ENCODE measurements around the gene CTAG1B. TPM values are rescaled to one million over a fixed set of nuclear protein-coding genes. Genes with fewer than 3 reads are reported as not detected.

Gene CTAG1B
- total RNA-seq, 1 experiment from 2014 or later = not detected

Other genes with a start within 250 kb of the CTAG1B start
- 546 TPM for gene FLNA, start 244.6 kb downstream of the CTAG1B start, total RNA-seq (2021; ENCODE audit: unreplicated experiment)
- gene EMD, start 240.0 kb downstream of the CTAG1B start, total RNA-seq (2021; ENCODE audit: unreplicated experiment) = 102 TPM
- 3,069 TPM for gene RPL10, start 220.9 kb downstream of the CTAG1B start, total RNA-seq (2021; ENCODE audit: unreplicated experiment)
- gene DNASE1L1, start 210.0 kb downstream of the CTAG1B start, total RNA-seq (2021; ENCODE audit: unreplicated experiment) = 16.5 TPM
- gene TAFAZZIN, start 207.7 kb downstream of the CTAG1B start, total RNA-seq (2021; ENCODE audit: unreplicated experiment) = 28.0 TPM
- 53.4 TPM for gene ATP6AP1, start 190.6 kb downstream of the CTAG1B start, total RNA-seq (2021; ENCODE audit: unreplicated experiment)
- gene GDI1, start 182.1 kb downstream of the CTAG1B start, total RNA-seq (2021; ENCODE audit: unreplicated experiment) = 122 TPM
- 46.5 TPM for gene FAM50A, start 175.1 kb downstream of the CTAG1B start, total RNA-seq (2021; ENCODE audit: unreplicated experiment)
- 89.3 TPM for gene PLXNA3, start 161.0 kb downstream of the CTAG1B start, total RNA-seq (2021; ENCODE audit: unreplicated experiment)
- gene LAGE3, start 140.0 kb downstream of the CTAG1B start, total RNA-seq (2021; ENCODE audit: unreplicated experiment) = 42.8 TPM
- gene UBL4A, start 132.7 kb downstream of the CTAG1B start, total RNA-seq (2021; ENCODE audit: unreplicated experiment) = 37.4 TPM
- gene SLC10A3, start 128.7 kb downstream of the CTAG1B start, total RNA-seq (2021; ENCODE audit: unreplicated experiment) = 16.2 TPM
- gene FAM3A, start 103.0 kb downstream of the CTAG1B start, total RNA-seq (2021; ENCODE audit: unreplicated experiment) = 15.6 TPM
- gene G6PD, start 72.4 kb downstream of the CTAG1B start, total RNA-seq (2021; ENCODE audit: unreplicated experiment) = 109 TPM
- gene IKBKG, start 71.7 kb downstream of the CTAG1B start, total RNA-seq (2021; ENCODE audit: unreplicated experiment) = 24.0 TPM
- not detected for gene CTAG1A, start 34.1 kb downstream of the CTAG1B start, total RNA-seq (2021; ENCODE audit: unreplicated experiment)
- not detected for gene CTAG2, start 34.3 kb upstream of the CTAG1B start, total RNA-seq (2021; ENCODE audit: unreplicated experiment)
- 0.69 TPM for gene GAB3, start 131.8 kb upstream of the CTAG1B start, total RNA-seq (2021; ENCODE audit: unreplicated experiment)
- gene DKC1, start 143.6 kb upstream of the CTAG1B start, total RNA-seq (2021; ENCODE audit: unreplicated experiment) = 123 TPM
- 13.1 TPM for gene MPP1, start 186.2 kb upstream of the CTAG1B start, total RNA-seq (2021; ENCODE audit: unreplicated experiment)
- gene SMIM9, start 215.4 kb upstream of the CTAG1B start, total RNA-seq (2021; ENCODE audit: unreplicated experiment) = not detected